Left cardiac atrium (tissue), 4 donors: Measurements from ENCODE around the gene TADA2B. TPM values are rescaled to one million over a fixed set of nuclear protein-coding genes. Genes with fewer than 3 reads are reported as not detected.
"Not testable (repeated sequence)": the region's sequence is repeated elsewhere in the genome, so short reads cannot be mapped to it uniquely, and the experiment has no call there.

Experiments used
- ATAC-seq, 2 donors: fragments of 200-7000 bp; cut with Tn5 transposase; one replicate each; pipeline ENCODE4 v1.9.1; 2020; ENCODE audit warnings: mild to moderate bottlenecking in 2 of 2, moderate library complexity in 2 of 2
- DNase-seq: peaks from one replicate; pipeline ENCODE4 v3.0.0-alpha.2; 2020
- intact Hi-C, 2 donors: fragments of 100-400 bp; cut with DNase I; formaldehyde crosslinking; loops; one replicate each; pipeline versions ENCODE4 v1.14.1 to v1.15.1; 2022 to 2023
- total RNA-seq, 2 donors: library from RNA; stranded (reverse); fragmentation: NEBNext Ultra II Directional; extraction: Animal tissue kit (Norgen Biotek cat#: 25700); gene quantifications; one replicate each; pipeline ENCODE4 v1.2.1, GENCODE V29; 2021
- donor health status: DM: no; HTN: yes; CAD: no.
- donor health status: DM: no; HTN: yes; CAD: no; lungs with severe emphysema.
- donor health status: DM: yes; HTN: yes; CAD: no.
- donor health status: Dilated cardiomyopathy.

Gene TADA2B
- total RNA-seq, 2 donors from 2014 or later: 23.2 to 30.7 TPM

- peak; percentile 99 for DNase-seq
- intact Hi-C loops: loop anchor here in 1 of 2 donors (5.0 kb wide), 1 partner anchor 80 kb away; no protein-coding TSS in a partner anchor
- ATAC-seq: peak; percentile 97 to 98
These were observed 24.5 kb downstream of the TADA2B start, which contains the start of gene GRPEL1 for GRCh38 chr4:7067452-7068278. GRPEL1 (minus strand) TSS chr4:7068064; CDS start chr4:7068032, 32 bp downstream.

GRCh38 chr4:7068279-7068842 is 25.2 kb downstream of the TADA2B start:
- no peak for DNase-seq
- no peak for ATAC-seq
- intact Hi-C loops: loop anchor here in 1 of 2 donors (5.0 kb wide), 1 partner anchor 81 kb away; no protein-coding TSS in a partner anchor

DNA sequence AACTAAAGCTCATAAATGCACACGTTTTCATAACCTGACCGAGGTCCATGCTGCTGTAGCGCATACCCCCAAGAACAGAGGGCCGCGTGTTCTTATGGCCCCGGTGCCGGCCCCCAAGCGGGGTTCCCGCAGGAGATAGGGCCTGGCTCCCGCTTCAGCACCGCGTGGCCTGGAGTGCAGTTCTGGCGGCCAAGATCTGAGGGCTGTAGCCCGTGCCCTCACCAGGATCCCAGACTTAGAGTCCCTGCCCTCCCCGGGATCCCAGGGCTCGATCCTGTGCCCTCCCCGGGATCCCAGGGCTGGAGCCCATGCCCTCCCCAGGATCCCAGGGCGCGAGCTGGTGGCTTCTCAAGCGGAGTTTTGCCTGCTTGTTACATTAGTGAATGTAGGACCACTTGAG is 25.7 kb downstream of the TADA2B start:
- ATAC-seq (peak in 1 of 2 donors; percentile 0), DNase-seq (no peak)
- intact Hi-C loops: loop anchor here in 1 of 2 donors (5.0 kb wide), 1 partner anchor 82 kb away; no protein-coding TSS in a partner anchor

- ATAC-seq (peak in 1 of 2 donors; percentile 4), DNase-seq (peak; percentile 79)
- intact Hi-C loops: loop anchor here (2.0 to 10.0 kb wide), 5 partner anchors 28 to 349 kb away; partner anchors contain the start of genes TADA2B (in 1 of the 2) and TBC1D14 (in 1 of the 2)
These were observed 27.7 kb downstream of the TADA2B start for GRCh38 chr4:7070729-7071511.

DNA sequence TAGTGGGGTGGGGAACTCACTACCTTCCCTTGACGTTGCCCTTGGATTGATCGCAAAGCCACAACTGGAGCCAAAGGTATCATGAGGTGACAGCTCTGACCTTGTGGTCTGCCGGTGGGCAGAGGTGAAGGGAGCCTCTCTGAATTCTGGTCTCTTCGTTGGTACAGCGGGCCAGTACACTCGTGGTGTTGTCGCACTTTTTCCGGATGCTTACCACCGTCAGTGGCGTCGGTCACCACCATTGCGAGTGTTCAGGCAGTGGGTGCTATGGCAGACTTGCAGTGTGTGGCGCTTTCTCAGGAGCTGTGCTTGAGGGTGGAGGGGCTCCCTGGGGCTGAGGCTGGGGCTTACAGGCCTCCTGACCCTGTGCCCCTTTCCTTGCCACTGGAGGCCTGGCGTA is 29.9 kb downstream of the TADA2B start:
- intact Hi-C loops: loop anchor here (5.0 to 10.0 kb wide), 4 partner anchors 101 to 351 kb away; partner anchors contain the start of gene TBC1D14 (in 1 of the 2)
- DNase-seq (no peak), ATAC-seq (no peak)

- peak in 1 of 2 donors; percentile 37 for ATAC-seq
- DNase-seq: no peak
- intact Hi-C loops: loop anchor here (5.0 to 10.0 kb wide), 4 partner anchors 101 to 351 kb away; partner anchors contain the start of gene TBC1D14 (in 1 of the 2)
These were observed 30.6 kb downstream of the TADA2B start for GRCh38 chr4:7073526-7074390.

DNA sequence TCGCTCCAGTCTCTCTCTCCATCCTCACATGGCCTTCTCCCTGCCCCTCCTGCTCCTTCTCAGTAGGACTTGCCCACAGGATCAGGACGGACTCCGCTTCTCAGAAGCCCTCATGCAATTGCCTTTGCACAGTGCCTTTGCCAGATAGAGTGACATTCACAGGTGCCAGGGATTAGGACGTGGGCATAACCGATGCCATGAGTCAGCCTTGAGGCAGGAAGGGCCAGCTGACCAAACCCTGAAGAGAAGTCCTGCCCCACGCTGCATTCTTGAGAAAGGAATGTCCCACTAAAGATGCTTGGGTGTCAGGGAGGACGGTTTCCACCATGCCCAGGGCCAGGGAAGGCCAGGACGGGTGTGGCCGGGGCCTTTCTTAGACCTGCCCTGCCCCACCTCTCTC is 31.3 kb downstream of the TADA2B start:
- intact Hi-C loops: loop anchor here (5.0 to 10.0 kb wide), 4 partner anchors 102 to 352 kb away; partner anchors contain the start of gene TBC1D14 (in 1 of the 2)
- DNase-seq (no peak), ATAC-seq (no peak)

GRCh38 chr4:7075962-7076695 is 33.0 kb downstream of the TADA2B start:
- peak in 1 of 2 donors; percentile 23 for ATAC-seq
- intact Hi-C loops: loop anchor here in 1 of 2 donors (10.0 kb wide), 1 partner anchor 351 kb away; no protein-coding TSS in a partner anchor

GRCh38 chr4:7076696-7077082 is 33.5 kb downstream of the TADA2B start:
- ATAC-seq (no peak), DNase-seq (no peak)
- intact Hi-C loops: loop anchor here in 1 of 2 donors (10.0 kb wide), 1 partner anchor 352 kb away; no protein-coding TSS in a partner anchor

More at GRCh38 chr4:7075962-7076695, 33.0 kb downstream of the TADA2B start:
- DNase-seq: no peak

DNA sequence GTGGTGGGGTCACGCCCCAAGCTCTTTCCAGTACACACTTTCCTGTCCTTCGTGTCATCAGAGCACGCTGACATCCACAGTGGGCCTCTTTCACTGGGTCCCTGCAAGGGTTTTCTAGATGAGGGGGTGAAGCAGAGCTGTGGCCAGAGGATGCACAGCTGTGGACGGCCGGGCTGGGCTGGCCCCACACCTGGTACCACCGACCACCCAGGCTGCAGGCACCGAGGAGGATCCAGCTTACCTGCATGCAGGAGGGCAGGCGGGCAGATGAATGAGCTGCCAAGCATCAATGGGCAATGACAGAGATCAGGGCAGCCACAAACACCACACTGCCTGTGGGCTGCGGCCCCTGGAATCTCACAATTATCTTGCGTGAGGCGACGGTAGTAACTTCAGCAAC is 34.2 kb downstream of the TADA2B start:
- no peak for ATAC-seq
- intact Hi-C loops: loop anchor here in 1 of 2 donors (10.0 kb wide), 1 partner anchor 353 kb away; no protein-coding TSS in a partner anchor
- DNase-seq: no peak

DNA sequence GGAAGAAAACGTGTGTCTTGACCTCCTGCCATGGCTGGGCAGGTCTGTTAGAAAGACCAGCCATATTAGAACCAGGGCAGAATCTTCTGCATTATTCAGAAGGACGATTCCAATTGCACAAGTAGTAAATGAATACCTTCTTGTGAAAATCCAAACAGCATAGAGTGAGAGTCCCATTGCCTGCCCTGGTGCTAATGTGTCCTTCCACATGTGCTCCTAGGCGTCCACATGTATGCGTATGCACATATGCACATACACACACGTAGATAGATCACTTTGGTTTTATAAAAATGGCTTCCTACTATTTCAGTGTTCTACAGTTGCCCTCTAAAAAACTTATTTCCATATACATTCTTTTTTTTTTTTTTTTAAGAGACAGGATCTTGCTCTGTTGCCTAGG is 34.9 kb downstream of the TADA2B start:
- intact Hi-C loops: loop anchor here in 1 of 2 donors (10.0 kb wide), 1 partner anchor 353 kb away; no protein-coding TSS in a partner anchor
- ATAC-seq (no peak), DNase-seq (no peak)

- intact Hi-C loops: loop anchor here in 1 of 2 donors (10.0 kb wide), 1 partner anchor 355 kb away; no protein-coding TSS in a partner anchor
- not testable (repeated sequence) for DNase-seq, ATAC-seq
These were observed 36.3 kb downstream of the TADA2B start for GRCh38 chr4:7079483-7079882.

DNA sequence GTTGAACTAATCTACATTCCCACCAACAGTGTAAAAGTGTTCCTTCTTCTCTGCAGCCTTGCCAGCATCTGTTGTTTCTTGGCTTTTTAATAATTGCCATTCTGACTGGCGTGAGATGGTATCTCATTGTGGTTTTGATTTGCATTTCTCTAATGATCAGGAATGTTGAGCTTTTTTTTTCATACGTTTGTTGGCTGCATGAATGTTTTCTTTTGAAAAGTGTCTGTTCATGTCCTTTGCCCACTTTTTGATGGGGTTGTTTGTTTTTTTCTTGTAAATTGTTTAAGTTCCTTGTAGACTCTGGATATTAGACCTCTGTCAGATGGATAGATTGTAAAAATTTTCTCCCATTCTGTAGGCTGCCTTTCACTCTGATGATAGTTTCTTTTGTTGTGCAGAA is 36.7 kb downstream of the TADA2B start:
- not testable (repeated sequence) for ATAC-seq, DNase-seq
- intact Hi-C loops: loop anchor here in 1 of 2 donors (10.0 kb wide), 1 partner anchor 355 kb away; no protein-coding TSS in a partner anchor

DNA sequence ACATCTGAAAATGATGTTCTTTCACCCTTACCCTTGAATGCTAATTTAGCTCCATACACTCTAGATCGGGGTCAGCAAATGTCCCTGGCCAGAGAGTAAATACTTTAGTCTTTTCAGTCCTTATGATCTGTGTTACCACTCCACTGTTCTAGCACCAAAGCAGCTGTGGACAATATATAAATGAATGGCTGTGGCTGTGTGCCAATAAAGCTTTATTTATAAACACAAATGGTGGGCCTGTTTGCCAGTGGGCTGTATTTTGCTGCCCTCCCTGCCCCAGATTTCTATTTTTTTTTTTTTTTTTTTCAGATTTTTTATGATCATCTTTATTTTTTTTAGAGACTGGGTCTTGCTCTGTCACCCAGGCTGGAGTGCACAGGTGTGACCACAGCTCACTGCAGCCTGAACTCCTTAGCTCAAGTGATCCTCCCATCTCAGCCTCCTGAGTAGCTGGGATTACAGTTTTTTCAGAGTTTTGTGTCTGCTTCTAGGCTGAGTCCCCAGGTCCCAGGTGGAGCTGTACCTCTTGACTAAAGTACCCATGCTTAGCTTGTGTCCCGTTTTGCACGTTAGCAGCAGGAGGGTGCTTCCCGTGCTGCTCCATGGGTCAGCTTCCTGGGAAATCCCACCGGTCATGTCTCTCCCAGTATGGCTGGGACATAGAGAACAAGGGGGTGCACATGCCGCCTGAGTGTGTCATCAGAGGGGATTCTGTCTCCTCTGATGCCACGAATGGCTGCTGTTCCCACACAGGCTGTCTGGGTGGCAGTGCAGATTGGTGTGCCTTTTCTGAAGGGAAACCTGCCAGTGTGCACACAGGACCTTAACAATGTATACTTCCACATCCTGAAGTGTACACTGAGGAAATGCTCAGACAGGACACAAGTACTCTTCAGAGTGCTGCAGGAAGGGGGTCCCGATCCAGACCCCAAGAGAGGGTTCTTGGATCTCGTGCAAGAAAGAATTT is 40.7 kb downstream of the TADA2B start:
- intact Hi-C loops: no loop called here
- DNase-seq: no peak
- ATAC-seq: no peak

DNA sequence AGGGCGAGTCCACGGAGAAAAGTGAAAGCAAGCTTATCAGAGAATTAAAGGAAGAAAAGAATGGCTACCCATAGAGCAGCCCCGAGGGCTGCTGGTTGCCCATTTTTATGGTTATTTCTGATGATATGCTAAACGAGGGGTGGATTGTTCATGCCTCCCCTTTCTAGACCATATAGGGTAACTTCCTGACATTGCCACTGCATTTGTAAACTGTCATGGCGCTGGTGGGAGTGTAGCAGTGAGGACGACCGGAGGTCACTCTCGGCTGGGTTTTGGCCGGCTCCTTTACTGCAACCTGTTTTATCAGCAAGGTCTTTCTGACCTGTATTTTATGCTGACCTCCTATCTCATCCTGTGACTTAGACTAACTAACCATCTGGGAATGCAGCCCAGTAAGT is 41.4 kb downstream of the TADA2B start:
- ATAC-seq, DNase-seq, intact Hi-C loops: not testable (repeated sequence)

DNA sequence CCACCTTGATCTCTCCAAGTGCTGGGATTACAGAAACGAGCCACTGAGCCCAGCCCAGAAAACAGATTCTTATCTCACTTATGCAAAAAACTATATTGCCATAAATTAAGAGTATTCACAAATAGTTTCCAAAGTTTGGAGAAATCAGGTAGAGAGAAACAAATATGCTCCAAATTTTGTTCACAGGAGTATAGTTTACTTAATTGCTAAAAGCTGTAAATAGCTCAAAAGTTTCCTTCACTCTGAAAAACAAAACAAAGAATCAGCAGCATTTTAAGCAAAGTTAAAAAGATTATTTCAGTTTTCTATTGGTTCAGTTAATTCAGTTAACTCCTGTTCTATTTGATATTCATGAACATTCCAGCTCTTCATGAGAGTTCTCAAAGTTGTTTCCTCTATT is 43.2 kb downstream of the TADA2B start:
- DNase-seq (no peak), ATAC-seq (no peak)
- intact Hi-C loops: no loop called here
